BLaER1 (cell line): ENCODE measurements around the gene MAN1C1.
A peak's percentile ranks its signal among the peaks of the same experiment; 100 is the strongest.
"Not testable (repeated sequence)": the region's sequence is repeated elsewhere in the genome, so short reads cannot be mapped to it uniquely, and the experiment has no call there.

ENCODE experiments used
- H3K27ac ChIP-seq: shearing (Covaris generic); formaldehyde crosslinking; 2 replicates; pipeline ENCODE4 v1.8.1; 2022
- H3K27me3 ChIP-seq: shearing (Covaris generic); formaldehyde crosslinking; 2 replicates; pipeline ENCODE4 v1.8.1; 2022
- H3K36me3 ChIP-seq: shearing (Covaris generic); formaldehyde crosslinking; 2 replicates; pipeline ENCODE4 v1.8.1; 2022
- H3K4me1 ChIP-seq: shearing (Covaris generic); formaldehyde crosslinking; 2 replicates; pipeline ENCODE4 v1.8.1; 2022
- H3K4me2 ChIP-seq: shearing (Covaris generic); formaldehyde crosslinking; 2 replicates; pipeline ENCODE4 v1.8.1; 2022
- H3K4me3 ChIP-seq: shearing (Covaris generic); formaldehyde crosslinking; 2 replicates; pipeline ENCODE4 v1.8.1; 2022
- H3K9ac ChIP-seq: shearing (Covaris generic); formaldehyde crosslinking; 2 replicates; pipeline ENCODE4 v1.8.1; 2022
- H3K9me3 ChIP-seq: shearing (Covaris generic); formaldehyde crosslinking; 2 replicates; pipeline ENCODE4 v1.8.1; 2022
- H4K20me1 ChIP-seq: shearing (Covaris generic); formaldehyde crosslinking; 2 replicates; pipeline ENCODE4 v1.8.1; 2022
- Cebpa-rat ChIP-seq: shearing (Covaris generic); IDR thresholded peaks from 2 replicates; pipeline ENCODE4 v1.8.1; 2022

The MAN1C1 gene

GRCh38 chr1:25651824-25652741 is 35.5 kb downstream of the MAN1C1 start:
- Histone ChIP-seq H3K9ac (no peak overlapping the region), H3K27ac (no peak overlapping the region), H3K36me3 (no peaks in the 10 kb centered on the region), H3K4me2 (peak overlapping the region; percentile 65), H3K4me1 (peaks cover 59% of the 10 kb centered on the region), H4K20me1 (no peaks in the 10 kb centered on the region), H3K9me3 (no peaks in the 10 kb centered on the region), H3K4me3 (no peak overlapping the region), H3K27me3 (peaks cover 12% of the 10 kb centered on the region)
- TF ChIP-seq Cebpa-rat, result no peak

GRCh38 chr1:25653558-25653957 is 37.0 kb downstream of the MAN1C1 start:
- no peak overlapping the region for H3K9ac ChIP-seq
- peak overlapping the region; percentile 73 for H3K4me2 ChIP-seq
- H3K4me1 ChIP-seq, result peaks cover 74% of the 10 kb centered on the region
- no peaks in the 10 kb centered on the region; the same call in 1 of the 2 replicates for H4K20me1 ChIP-seq
- no peak overlapping the region for H3K4me3 ChIP-seq
- H3K36me3 ChIP-seq, result no peaks in the 10 kb centered on the region
- no peaks in the 10 kb centered on the region for H3K9me3 ChIP-seq
- H3K27ac ChIP-seq, result no peak overlapping the region
- TF ChIP-seq Cebpa-rat, result no peak
- H3K27me3 ChIP-seq, result 0 out of 2 replicates have a peak, but pooled peaks cover 5% of the 10 kb centered on the region

GRCh38 chr1:25654109-25654660 is 37.6 kb downstream of the MAN1C1 start:
- Histone ChIP-seq H3K27ac (no peak overlapping the region), H3K4me1 (peaks cover 80% of the 10 kb centered on the region), H3K4me3 (no peak overlapping the region), H4K20me1 (no peaks in the 10 kb centered on the region; the same call in 1 of the 2 replicates), H3K4me2 (peak overlapping the region; percentile 73), H3K9ac (no peak overlapping the region), H3K9me3 (no peaks in the 10 kb centered on the region), H3K27me3 (0 out of 2 replicates have a peak, but pooled peaks cover 5% of the 10 kb centered on the region), H3K36me3 (no peaks in the 10 kb centered on the region)
- TF ChIP-seq Cebpa-rat, result no peak

DNA sequence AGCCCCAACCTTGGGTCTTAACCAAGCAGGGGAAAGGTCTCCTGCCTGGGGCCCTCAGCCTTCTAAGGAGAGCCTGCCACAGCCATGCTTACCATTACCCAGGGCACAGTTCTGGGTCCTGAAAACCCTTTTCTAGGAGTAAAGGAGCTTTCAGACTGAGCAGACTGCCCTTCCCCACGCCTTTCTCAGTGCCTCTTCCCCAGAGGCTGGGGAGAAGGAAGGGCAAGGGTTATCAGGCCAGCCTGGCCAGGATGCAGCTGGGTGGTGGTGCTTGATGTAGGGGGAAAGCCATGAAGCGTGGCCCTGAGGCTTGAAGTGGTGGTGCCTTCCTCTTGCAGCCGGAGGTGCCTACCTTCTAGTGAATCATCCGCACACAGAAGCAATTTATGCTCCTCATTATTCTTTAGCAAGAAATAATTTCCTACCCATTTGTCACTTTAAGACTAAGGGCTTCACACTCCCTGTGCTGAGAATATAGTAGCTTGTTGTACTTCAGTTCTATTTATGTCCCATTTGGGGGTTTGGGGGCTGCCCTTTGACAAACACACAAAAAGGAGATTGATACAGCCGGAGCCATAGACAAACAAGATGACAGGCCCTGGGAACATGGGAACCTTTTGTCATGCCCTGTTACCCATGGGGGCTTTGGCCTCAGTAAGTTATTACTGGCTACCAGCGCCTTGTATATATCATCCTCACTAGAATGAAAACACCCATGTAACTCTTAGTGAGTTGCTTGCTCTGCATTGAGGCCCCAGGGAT is 40.7 kb downstream of the MAN1C1 start:
- no peak for TF ChIP-seq Cebpa-rat
- H3K27me3 ChIP-seq, result 0 out of 2 replicates have a peak, but pooled peaks cover 5% of the 10 kb centered on the region
- H3K4me3 ChIP-seq, result peak overlapping the region; percentile 22; the same call in 1 of the 2 replicates
- peak overlapping the region; percentile 80 for H3K27ac ChIP-seq
- no peaks in the 10 kb centered on the region; the same call in 1 of the 2 replicates for H4K20me1 ChIP-seq
- H3K36me3 ChIP-seq, result no peaks in the 10 kb centered on the region
- peak overlapping the region; percentile 86 for H3K4me2 ChIP-seq
- H3K9ac ChIP-seq, result peak overlapping the region; percentile 44
- peaks cover 92% of the 10 kb centered on the region for H3K4me1 ChIP-seq
- no peaks in the 10 kb centered on the region for H3K9me3 ChIP-seq

GRCh38 chr1:25657883-25658760 is 41.5 kb downstream of the MAN1C1 start:
- peak overlapping the region; percentile 80 for H3K27ac ChIP-seq
- peak overlapping the region; percentile 48 for H3K9ac ChIP-seq
- no peaks in the 10 kb centered on the region; the same call in 1 of the 2 replicates for H4K20me1 ChIP-seq
- 0 out of 2 replicates have a peak, but pooled peaks cover 5% of the 10 kb centered on the region for H3K27me3 ChIP-seq
- TF ChIP-seq Cebpa-rat, result no peak
- no peaks in the 10 kb centered on the region for H3K9me3 ChIP-seq
- peak overlapping the region; percentile 86 for H3K4me2 ChIP-seq
- H3K4me3 ChIP-seq, result peak overlapping the region; percentile 22; the same call in 1 of the 2 replicates
- peaks cover 92% of the 10 kb centered on the region for H3K4me1 ChIP-seq
- H3K36me3 ChIP-seq, result no peaks in the 10 kb centered on the region

GRCh38 chr1:25658791-25659431 is 42.3 kb downstream of the MAN1C1 start:
- Histone ChIP-seq H3K27me3 (0 out of 2 replicates have a peak, but pooled peaks cover 5% of the 10 kb centered on the region), H4K20me1 (no peaks in the 10 kb centered on the region; the same call in 1 of the 2 replicates), H3K9ac (peak overlapping the region; percentile 48; the same call in 1 of the 2 replicates), H3K27ac (peak overlapping the region; percentile 80), H3K9me3 (no peaks in the 10 kb centered on the region), H3K4me2 (peak overlapping the region; percentile 86), H3K36me3 (no peaks in the 10 kb centered on the region), H3K4me3 (no peak overlapping the region), H3K4me1 (peaks cover 92% of the 10 kb centered on the region)
- no peak for TF ChIP-seq Cebpa-rat

- TF ChIP-seq Cebpa-rat, result no peak
- H3K4me2 ChIP-seq, result peak overlapping the region; percentile 36
- no peaks in the 10 kb centered on the region for H3K36me3 ChIP-seq
- no peaks in the 10 kb centered on the region; the same call in 1 of the 2 replicates for H4K20me1 ChIP-seq
- H3K4me3 ChIP-seq, result no peak overlapping the region
- 0 out of 2 replicates have a peak overlapping the region, but pooled peaks have one; percentile 38 for H3K9ac ChIP-seq
- peak overlapping the region; percentile 15; the same call in 1 of the 2 replicates for H3K27ac ChIP-seq
- H3K4me1 ChIP-seq, result peaks cover 78% of the 10 kb centered on the region
- H3K27me3 ChIP-seq, result no peaks in the 10 kb centered on the region
- no peaks in the 10 kb centered on the region for H3K9me3 ChIP-seq
Measured at GRCh38 chr1:25661043-25661815, 44.6 kb downstream of the MAN1C1 start.

- H3K9me3 ChIP-seq, result no peaks in the 10 kb centered on the region
- H3K4me1 ChIP-seq, result peaks cover 70% of the 10 kb centered on the region
- H3K4me2 ChIP-seq, result peak overlapping the region; percentile 36
- TF ChIP-seq Cebpa-rat, result no peak
- no peaks in the 10 kb centered on the region for H3K27me3 ChIP-seq
- no peak overlapping the region for H3K9ac ChIP-seq
- H3K36me3 ChIP-seq, result no peaks in the 10 kb centered on the region
- 0 out of 2 replicates have a peak overlapping the region, but pooled peaks have one; percentile 15 for H3K27ac ChIP-seq
- H3K4me3 ChIP-seq, result no peak overlapping the region
- H4K20me1 ChIP-seq, result no peaks in the 10 kb centered on the region; the same call in 1 of the 2 replicates
Measured at GRCh38 chr1:25662061-25662460, 45.5 kb downstream of the MAN1C1 start.

- not testable (repeated sequence) for H3K27me3 ChIP-seq, H3K27ac ChIP-seq
Measured at GRCh38 chr1:25662959-25663358, 46.4 kb downstream of the MAN1C1 start.

More at GRCh38 chr1:25662959-25663358, 46.4 kb downstream of the MAN1C1 start:
- H3K36me3 ChIP-seq, H3K9me3 ChIP-seq, H3K4me3 ChIP-seq, H3K9ac ChIP-seq, H4K20me1 ChIP-seq: not testable (repeated sequence)
- Histone ChIP-seq H3K4me2 (peak overlapping the region; percentile 83), H3K4me1 (peaks cover 61% of the 10 kb centered on the region)
